CD14-positive monocyte (primary cell): ENCODE results near the gene GPR37L1. TPM values are rescaled to one million over a fixed set of nuclear protein-coding genes. Genes with fewer than 3 reads are reported as not detected.

Source experiments
- DNase-seq, 3 donors: peaks; one replicate each; pipeline ENCODE4 v3.0.0-alpha.2; 2011 to 2022
- H2AFZ ChIP-seq: 2 replicates; pipeline ENCODE4 v1.6.0; 2012; ENCODE audit warnings: mild to moderate bottlenecking, low read depth, low read length, inconsistent platforms; ENCODE audit not compliant: insufficient read depth, poor library complexity, severe bottlenecking
- H3K27ac ChIP-seq, 2 donors: 1 replicate in 1 of 2; 2 replicates in 1 of 2; pipeline ENCODE4 v1.5.1; 2012 to 2013; ENCODE audit warnings: low read length in 2 of 2, control low read depth in 1 of 2, inconsistent platforms in 1 of 2, low read depth in 1 of 2, mild to moderate bottlenecking in 1 of 2
- H3K27me3 ChIP-seq, 2 donors: one replicate each; pipeline versions ENCODE4 v1.6.0 to v1.6.1; 2011 to 2013; ENCODE audit warnings: low read length in 2 of 2; ENCODE audit not compliant: control insufficient read depth in 2 of 2, insufficient read depth in 2 of 2
- H3K36me3 ChIP-seq, 2 donors: replicated peaks in 1 of 2; 1 replicate in 1 of 2; 2 replicates in 1 of 2; pipeline versions ENCODE4 v1.5.1 to v1.6.1; 2012 to 2013; ENCODE audit warnings: low read length in 2 of 2, control low read depth in 1 of 2, inconsistent platforms in 1 of 2, mild to moderate bottlenecking in 1 of 2; ENCODE audit not compliant: insufficient read depth in 2 of 2, control insufficient read depth in 1 of 2
- H3K4me1 ChIP-seq, 2 donors: 1 replicate in 1 of 2; 2 replicates in 1 of 2; pipeline versions ENCODE4 v1.5.1 to v1.6.1; 2012 to 2013; ENCODE audit warnings: low read length in 2 of 2, control low read depth in 1 of 2, inconsistent platforms in 1 of 2, mild to moderate bottlenecking in 1 of 2, moderate library complexity in 1 of 2; ENCODE audit not compliant: insufficient read depth in 2 of 2, control insufficient read depth in 1 of 2
- H3K4me2 ChIP-seq: replicated peaks from 2 replicates; pipeline ENCODE3; 2012; ENCODE audit warnings: low read length, moderate library complexity, mild to moderate bottlenecking; ENCODE audit not compliant: poor library complexity, severe bottlenecking; ENCODE audit errors: extremely low read depth
- H3K4me3 ChIP-seq, 3 experiments: fragments of 200-600 bp in 1 of 3; sonication (generic) in 1 of 3; replicated peaks in 1 of 3; 1 replicate in 2 of 3; 2 replicates in 1 of 3; pipeline ENCODE4 v1.5.1; 2011 to 2013; ENCODE audit warnings: low read length in 3 of 3, mild to moderate bottlenecking in 3 of 3, control low read depth in 2 of 3, low read depth in 2 of 3, inconsistent platforms in 1 of 3, moderate library complexity in 1 of 3
- H3K79me2 ChIP-seq: 2 replicates; pipeline ENCODE4 v1.6.0; 2012; ENCODE audit warnings: mild to moderate bottlenecking, control low read depth, inconsistent platforms, low read length, moderate library complexity; ENCODE audit not compliant: insufficient read depth
- H3K9ac ChIP-seq: 2 replicates; pipeline ENCODE4 v1.6.0; 2017; ENCODE audit warnings: low read length, mild to moderate bottlenecking; ENCODE audit not compliant: insufficient read depth, poor library complexity, severe bottlenecking
- H3K9me3 ChIP-seq, 2 donors: replicated peaks in 1 of 2; 1 replicate in 1 of 2; 2 replicates in 1 of 2; pipeline versions ENCODE4 v1.5.1 to v1.6.1; 2012 to 2013; ENCODE audit warnings: low read length in 2 of 2, control low read depth in 1 of 2; ENCODE audit not compliant: control insufficient read depth in 1 of 2, insufficient read depth in 1 of 2
- H4K20me1 ChIP-seq: 2 replicates; pipeline ENCODE4 v1.6.0; 2012; ENCODE audit warnings: mild to moderate bottlenecking, low read length, control low read depth, moderate library complexity; ENCODE audit not compliant: insufficient read depth
- H3K27ac Mint-ChIP-seq, 7 donors: one replicate each; pipeline ENCODE4 v1.8.0; 2020; ENCODE audit warnings: mild to moderate bottlenecking in 7 of 7, mixed read lengths in 7 of 7, moderate library complexity in 6 of 7, inconsistent platforms in 2 of 7
- H3K27me3 Mint-ChIP-seq, 3 donors: one replicate each; pipeline ENCODE4 v1.8.0; 2021 to 2022; ENCODE audit warnings: low read depth in 3 of 3, mild to moderate bottlenecking in 3 of 3, mixed read lengths in 3 of 3, moderate library complexity in 3 of 3, inconsistent platforms in 1 of 3
- H3K36me3 Mint-ChIP-seq, 2 donors: one replicate each; pipeline ENCODE4 v1.8.0; 2020; ENCODE audit warnings: mixed read lengths in 2 of 2, inconsistent platforms in 1 of 2, mild to moderate bottlenecking in 1 of 2
- H3K4me1 Mint-ChIP-seq: one replicate; pipeline ENCODE4 v1.8.0; 2020; ENCODE audit warnings: mild to moderate bottlenecking, mixed read lengths
- H3K4me3 Mint-ChIP-seq, 2 donors: one replicate each; pipeline ENCODE4 v1.8.0; 2020; ENCODE audit warnings: mild to moderate bottlenecking in 2 of 2, mixed read lengths in 2 of 2, moderate library complexity in 1 of 2
- H3K9me3 Mint-ChIP-seq, 7 donors: one replicate each; pipeline ENCODE4 v1.8.0; 2020 to 2022; ENCODE audit warnings: mixed read lengths in 7 of 7, mild to moderate bottlenecking in 6 of 7, moderate library complexity in 6 of 7, inconsistent platforms in 2 of 7
- CTCF ChIP-seq: fragments of 200-600 bp; IDR thresholded peaks from one replicate; pipeline ENCODE4 v1.8.0; 2022; ENCODE audit warnings: antibody characterized with exemption, mild to moderate bottlenecking
- WGBS: methylation state at CpG from one replicate; pipeline ENCODE4 v1.1.5; 2013; ENCODE audit warnings: missing lambda C conversion rate; ENCODE audit not compliant: insufficient coverage; 5-methylcytosine and 5-hydroxymethylcytosine counted together
- intact Hi-C, 2 donors: fragments of 100-400 bp; cut with micrococcal nuclease; formaldehyde crosslinking; loops; one replicate each; pipeline versions ENCODE4 v1.15.0 to v1.15.1; 2023
- polyA plus RNA-seq, 3 donors: library from polyadenylated mRNA; depleted of rRNA in 1 of 3; unstranded in 2 of 3; stranded (reverse) in 1 of 3; fragments of 300-500 nt in 2 of 3; fragments of >200 nt in 1 of 3; fragmentation: Illumina TruSeq in 2 of 3; gene quantifications; 1 replicate in 2 of 3; 2 replicates in 1 of 3; pipeline ENCODE4 v1.2.3, GENCODE V29; 2012 to 2021

The GPR37L1 gene
- polyA plus RNA-seq, 3 donors = 0.06 to 0.13 TPM; not detected in 1

- peaks cover 0 to 6% (median 2%) of the 10 kb centered on the region in 3 donors for H3K27me3 Mint-ChIP-seq
- H3K36me3 ChIP-seq = no peaks in the 10 kb centered on the region
- no peaks in the 10 kb centered on the region for H3K4me1 Mint-ChIP-seq
- H3K9ac ChIP-seq = no peak overlapping the region
- no peaks in the 10 kb centered on the region for H3K9me3 Mint-ChIP-seq
- no peaks in the 10 kb centered on the region for H3K79me2 ChIP-seq
- intact Hi-C loops = no loop called here
- H4K20me1 ChIP-seq = no peaks in the 10 kb centered on the region
- no peak overlapping the region for H3K27ac Mint-ChIP-seq
- DNase-seq = no peak
- WGBS = 87% methylated on average over 8 of the region's 10 CpGs
- peaks cover 0 to 11% of the 10 kb centered on the region in 2 donors for H3K4me1 ChIP-seq
- H2AFZ ChIP-seq = no peak overlapping the region
- H3K4me3 Mint-ChIP-seq = no peak overlapping the region
- H3K4me3 ChIP-seq = no peak overlapping the region
- H3K9me3 ChIP-seq = no peaks in the 10 kb centered on the region
- H3K27me3 ChIP-seq = no peaks in the 10 kb centered on the region
- no peak for TF ChIP-seq CTCF
- H3K36me3 Mint-ChIP-seq = no peaks in the 10 kb centered on the region
- H3K4me2 ChIP-seq = no peak overlapping the region
- no peak overlapping the region for H3K27ac ChIP-seq
These were observed 18.6 kb upstream of the GPR37L1 start for GRCh38 chr1:202104073-202104472.

DNA sequence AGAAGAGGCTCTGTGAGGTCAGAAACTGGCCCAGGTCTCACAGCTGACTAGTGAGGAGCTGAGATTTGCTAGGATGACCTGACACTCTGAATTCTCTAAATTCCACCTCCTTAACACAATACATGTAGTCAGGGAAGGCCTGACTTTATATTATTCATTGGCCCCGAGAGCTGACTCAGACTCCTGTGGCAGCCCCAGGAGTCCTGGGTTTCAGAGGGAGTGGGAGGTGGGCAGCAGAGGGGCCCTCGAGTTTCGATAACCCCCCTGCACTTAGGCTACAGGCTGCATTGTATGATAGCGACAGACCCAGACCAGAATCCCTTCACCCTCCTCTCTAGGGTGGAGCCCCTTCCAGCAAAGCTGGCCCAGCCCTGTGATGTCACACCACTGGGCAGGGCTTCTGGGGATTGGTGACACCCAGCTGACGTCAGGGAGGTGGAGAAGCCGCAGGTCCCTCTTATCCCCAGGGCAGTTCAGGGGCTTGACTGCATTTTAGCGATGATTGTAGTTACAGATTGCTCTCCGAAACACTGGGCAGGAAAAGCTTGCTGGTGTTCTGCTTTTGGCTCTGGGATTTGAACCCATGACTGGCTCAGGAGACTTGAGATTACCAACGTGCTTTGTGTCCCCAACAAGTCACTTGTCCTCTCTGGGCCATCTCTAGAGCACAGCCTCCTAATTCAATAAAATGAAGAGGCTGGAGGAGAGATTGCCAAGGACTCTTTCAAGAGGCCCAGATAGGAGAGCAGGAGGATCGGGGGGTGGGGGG, 17.0 kb upstream of the GPR37L1 start:
- 83% methylated on average over 4 of the region's 10 CpGs for WGBS
- Mint-ChIP-seq H3K9me3 (peaks cover 0 to 2% (median 0%) of the 10 kb centered on the region in 7 donors), H3K4me1 (no peaks in the 10 kb centered on the region), H3K4me3 (no peak overlapping the region), H3K27ac (no peak overlapping the region), H3K27me3 (peaks cover 2 to 6% (median 3%) of the 10 kb centered on the region in 3 donors), H3K36me3 (no peaks in the 10 kb centered on the region)
- Histone ChIP-seq H3K27me3 (no peaks in the 10 kb centered on the region), H3K4me3 (peak overlapping the region in 1 of 3 experiments; percentile 9), H3K4me2 (peak overlapping the region; percentile 57), H3K4me1 (peaks cover 0 to 11% of the 10 kb centered on the region in 2 donors), H3K36me3 (no peaks in the 10 kb centered on the region), H4K20me1 (no peaks in the 10 kb centered on the region), H3K9ac (peak overlapping the region; percentile 48), H3K9me3 (no peaks in the 10 kb centered on the region), H3K79me2 (no peaks in the 10 kb centered on the region), H2AFZ (peak overlapping the region; percentile 63), H3K27ac (peak overlapping the region in 1 of 2 donors; percentile 89)
- intact Hi-C loops = no loop called here
- no peak for TF ChIP-seq CTCF
- DNase-seq = peak in 1 of 3 donors; percentile 90
